ENCODE results near the gene RBP3.
A peak's percentile ranks its signal among the peaks of the same experiment; 100 is the strongest.

RBP3 gene

GRCh38 chr10:47348138-47348651 is at the start of gene RBP3:
Gene RBP3, plus strand, starts transcription at chr10:47348363. Its CDS starts 122 bp downstream, at chr10:47348485.
- no peak for DNase-seq

DNA sequence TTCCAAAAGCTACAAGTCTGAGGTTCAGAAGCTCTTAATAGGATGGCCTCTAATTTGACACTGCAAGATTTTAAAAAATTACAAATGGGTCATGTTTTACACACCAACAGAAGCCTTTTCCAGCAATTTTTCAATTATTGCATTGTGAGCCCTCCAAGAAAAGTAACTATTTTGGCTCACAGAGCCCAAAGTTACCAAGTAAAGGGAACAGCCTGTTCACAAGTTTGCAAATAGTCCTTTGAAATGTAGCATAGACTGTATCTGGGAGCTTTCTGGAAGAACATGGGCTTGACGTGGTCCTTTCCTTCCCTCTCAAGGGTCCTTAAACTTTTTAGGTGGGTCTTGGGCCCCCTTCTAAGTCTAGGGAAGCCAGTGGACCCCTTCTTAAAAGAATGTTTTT is 49.4 kb upstream of the RBP3 start:
- no peak for DNase-seq

- DNase-seq = no peak
Observed at GRCh38 chr10:47299611-47300428, 48.3 kb upstream of the RBP3 start, which contains the start of gene GDF10. Gene GDF10, plus strand, starts transcription at chr10:47300197. Its CDS starts 455 bp downstream, at chr10:47300652.

DNA sequence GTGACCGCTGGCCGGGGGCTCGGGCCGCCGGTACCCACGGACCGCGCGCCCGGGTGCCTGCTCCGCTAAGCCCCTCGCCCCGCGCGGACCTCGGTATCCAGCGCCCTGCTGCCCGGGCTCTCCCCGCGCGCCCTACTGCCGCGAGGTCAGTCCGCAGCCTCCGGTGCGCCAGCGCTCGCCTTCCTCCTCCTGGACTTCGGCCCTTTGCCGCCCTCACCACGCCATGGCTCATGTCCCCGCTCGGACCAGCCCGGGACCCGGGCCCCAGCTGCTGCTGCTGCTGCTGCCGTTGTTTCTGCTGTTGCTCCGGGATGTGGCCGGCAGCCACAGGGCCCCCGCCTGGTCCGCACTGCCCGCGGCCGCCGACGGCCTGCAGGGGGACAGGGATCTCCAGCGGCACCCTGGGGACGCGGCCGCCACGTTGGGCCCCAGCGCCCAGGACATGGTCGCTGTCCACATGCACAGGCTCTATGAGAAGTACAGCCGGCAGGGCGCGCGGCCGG is 47.7 kb upstream of the RBP3 start:
- DNase-seq = no peak

DNA sequence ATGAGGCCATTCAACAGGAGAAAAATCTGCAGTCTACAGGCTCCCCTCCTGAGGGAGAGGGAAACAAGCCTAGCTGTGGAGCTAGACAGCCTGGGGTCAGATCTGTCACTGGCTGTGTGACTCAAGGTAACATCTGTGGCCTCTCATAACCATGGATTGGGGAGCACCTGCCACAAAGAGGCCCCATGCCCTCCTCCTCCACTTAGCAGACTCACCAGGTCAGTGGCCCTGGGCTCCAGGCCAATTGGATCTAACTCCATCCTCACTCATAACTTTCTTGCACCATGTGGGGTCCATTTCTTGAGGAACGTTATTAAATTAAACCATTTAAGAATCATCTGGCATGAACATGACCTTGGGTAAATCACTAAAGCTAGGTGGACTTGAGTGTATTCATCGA is 46.3 kb upstream of the RBP3 start:
- DNase-seq = no peak

GRCh38 chr10:47303105-47303504 is 45.1 kb upstream of the RBP3 start:
- DNase-seq = no peak

- DNase-seq = no peak
Observed at GRCh38 chr10:47303866-47304265, 44.3 kb upstream of the RBP3 start.

- no peak for DNase-seq
Observed at GRCh38 chr10:47305566-47305965, 42.6 kb upstream of the RBP3 start.

GRCh38 chr10:47306387-47307210 is 41.6 kb upstream of the RBP3 start:
- DNase-seq = no peak

DNA sequence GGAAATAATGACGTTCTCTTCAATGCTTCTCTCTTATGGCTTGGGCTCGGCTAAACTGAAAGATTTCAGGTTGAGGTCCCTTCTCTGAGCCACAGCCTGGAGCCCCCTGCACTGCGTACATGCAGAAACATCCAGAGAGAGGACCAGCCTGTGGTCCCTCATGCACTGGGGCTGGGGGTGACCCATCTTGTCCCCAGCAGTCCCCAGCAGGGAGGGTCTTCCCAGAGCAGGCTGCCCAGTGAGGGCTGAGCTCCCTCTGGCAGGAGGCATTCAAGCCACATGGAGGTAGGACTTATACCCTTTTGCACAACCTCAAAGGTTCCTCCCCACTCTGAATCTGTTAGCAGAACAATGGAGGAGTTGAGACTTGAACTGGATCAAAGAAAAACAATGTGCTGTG is 40.8 kb upstream of the RBP3 start:
- no peak for DNase-seq

DNA sequence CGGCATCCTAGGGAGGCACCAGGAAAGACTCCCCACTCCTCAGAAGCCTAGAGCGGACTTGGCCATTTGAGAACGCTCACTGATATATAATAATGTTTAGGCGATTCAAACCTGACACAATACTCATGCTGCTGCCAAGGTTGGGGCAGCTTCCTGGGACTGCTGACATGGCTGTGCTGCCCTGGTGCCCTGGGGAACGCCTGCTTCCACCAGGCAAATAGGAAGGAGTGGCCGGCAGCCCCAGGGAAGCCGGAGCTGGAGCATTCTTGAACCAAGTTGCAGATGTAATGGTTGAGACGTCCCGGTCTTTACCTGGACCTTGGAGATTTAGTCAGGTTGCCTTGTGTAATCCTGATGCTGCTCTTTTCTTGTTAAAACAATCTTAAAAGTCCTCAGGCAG is 39.4 kb upstream of the RBP3 start:
- DNase-seq = no peak

GRCh38 chr10:47309408-47310089 is 38.6 kb upstream of the RBP3 start:
- no peak for DNase-seq

DNA sequence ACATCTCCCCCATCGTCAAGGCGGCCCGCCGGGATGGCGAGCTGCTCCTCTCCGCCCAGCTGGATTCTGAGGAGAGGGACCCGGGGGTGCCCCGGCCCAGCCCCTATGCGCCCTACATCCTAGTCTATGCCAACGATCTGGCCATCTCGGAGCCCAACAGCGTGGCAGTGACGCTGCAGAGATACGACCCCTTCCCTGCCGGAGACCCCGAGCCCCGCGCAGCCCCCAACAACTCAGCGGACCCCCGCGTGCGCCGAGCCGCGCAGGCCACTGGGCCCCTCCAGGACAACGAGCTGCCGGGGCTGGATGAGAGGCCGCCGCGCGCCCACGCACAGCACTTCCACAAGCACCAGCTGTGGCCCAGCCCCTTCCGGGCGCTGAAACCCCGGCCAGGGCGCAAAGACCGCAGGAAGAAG is 38.1 kb upstream of the RBP3 start:
- no peak for DNase-seq

DNA sequence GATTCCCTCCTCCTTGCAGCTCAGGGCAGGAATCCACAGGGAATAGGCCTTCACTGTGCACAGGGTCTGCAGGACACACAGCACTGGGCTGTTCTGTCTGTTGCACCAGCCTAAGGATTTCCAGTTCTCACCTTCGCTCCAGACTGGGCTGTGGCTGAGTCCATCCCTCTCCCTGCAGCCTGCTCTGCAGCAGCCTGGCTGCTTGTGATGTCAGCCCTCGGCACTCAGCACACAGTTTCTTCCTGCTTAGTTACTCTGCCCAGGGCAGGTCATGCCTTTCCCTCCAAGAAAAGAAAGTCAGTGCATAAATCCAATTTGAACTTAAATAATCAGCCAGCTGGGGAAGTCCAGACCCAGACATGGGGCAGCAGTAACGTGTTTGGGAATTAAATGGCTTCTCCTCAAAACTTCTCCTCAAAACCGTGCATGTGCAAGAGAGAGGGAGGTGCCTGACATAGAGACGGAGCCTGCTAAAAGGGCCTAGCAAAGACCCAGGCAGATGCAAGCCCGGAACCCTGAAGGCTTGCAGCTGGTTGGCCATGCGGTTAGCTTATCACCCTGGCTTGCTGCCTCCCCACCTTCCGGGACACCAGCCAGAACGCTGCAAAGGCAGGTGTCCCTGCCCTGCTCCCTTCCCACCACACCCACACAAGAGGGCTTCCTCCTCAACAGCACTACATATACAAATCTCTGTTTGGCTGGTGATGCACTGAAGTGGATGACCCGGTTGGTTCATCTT is 36.8 kb upstream of the RBP3 start:
- no peak for DNase-seq

DNA sequence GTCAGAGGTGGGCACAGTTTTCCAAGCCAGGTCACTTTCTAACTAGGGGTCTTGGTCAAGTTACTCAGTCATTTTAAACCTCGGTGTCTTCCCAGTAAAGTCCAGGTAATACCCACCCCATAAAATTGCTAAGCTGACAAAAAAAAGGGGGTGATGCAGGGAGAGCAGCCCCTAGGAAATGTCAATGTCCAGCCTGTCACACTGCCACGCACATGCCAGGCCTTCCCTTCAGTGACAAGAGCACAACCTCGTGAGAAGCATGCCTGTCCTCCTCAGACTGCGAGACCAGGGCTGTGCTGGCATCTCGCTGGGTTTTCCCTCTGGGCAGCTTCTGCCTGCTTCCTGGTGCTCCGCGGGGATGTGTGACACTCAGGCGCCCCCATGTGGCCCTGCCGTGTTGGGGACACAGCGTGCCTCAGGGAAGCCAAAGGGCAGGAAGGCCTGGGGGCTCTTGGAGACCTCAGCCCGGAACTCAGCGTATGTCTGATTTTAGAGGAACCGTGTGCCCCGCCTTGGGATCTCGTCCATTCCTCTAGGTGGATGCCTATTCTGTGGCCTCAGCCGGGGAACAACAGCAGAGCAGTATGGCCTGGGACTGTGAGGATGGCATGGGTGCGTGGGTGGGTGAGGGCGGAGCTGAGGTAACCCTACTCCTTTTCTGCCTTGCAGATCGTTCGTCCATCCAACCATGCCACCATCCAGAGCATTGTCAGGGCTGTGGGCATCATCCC is 36.1 kb upstream of the RBP3 start:
- peak; percentile 48 for DNase-seq

GRCh38 chr10:47312663-47312995 is 35.5 kb upstream of the RBP3 start:
- no peak for DNase-seq

- DNase-seq = no peak
Observed at GRCh38 chr10:47314416-47314970, 33.7 kb upstream of the RBP3 start.

DNA sequence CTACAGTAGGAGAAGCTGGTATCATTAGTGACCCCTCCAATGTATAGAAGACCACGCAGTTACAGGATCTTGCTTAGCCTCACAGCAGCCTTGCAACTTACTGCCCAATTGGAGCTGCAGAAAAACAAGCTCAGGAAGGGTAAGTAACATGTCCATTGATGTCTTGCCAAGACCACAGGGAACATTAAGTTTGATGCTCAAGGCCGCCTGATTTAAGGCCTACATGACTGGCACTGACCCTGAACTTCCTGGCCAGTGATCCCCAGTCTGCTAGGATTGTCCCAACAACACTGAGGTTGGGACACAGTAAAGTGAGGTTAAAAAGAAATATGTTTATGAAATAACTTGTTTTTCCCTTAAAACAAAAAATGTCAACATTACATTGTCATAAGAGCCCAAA is 32.7 kb upstream of the RBP3 start:
- no peak for DNase-seq

DNA sequence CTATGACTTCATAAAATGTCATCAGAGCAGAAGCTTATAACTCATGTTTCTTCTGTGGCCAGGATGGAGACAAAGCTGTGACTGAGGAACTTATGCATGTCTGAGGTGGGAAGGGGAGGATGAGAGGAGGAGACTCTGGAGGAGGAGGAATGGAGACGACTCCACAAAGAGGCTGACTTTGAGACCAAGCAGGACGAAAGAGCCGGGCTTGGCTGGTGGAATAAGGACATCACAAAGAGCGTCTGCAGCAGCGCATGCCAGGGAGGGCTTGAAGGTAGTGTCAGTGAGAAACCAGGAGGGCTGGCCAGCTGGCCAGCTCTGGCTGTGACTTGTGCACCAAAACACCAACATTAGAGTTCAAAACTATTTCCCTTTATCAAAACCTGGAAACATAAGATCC is 32.0 kb upstream of the RBP3 start:
- DNase-seq = no peak

DNA sequence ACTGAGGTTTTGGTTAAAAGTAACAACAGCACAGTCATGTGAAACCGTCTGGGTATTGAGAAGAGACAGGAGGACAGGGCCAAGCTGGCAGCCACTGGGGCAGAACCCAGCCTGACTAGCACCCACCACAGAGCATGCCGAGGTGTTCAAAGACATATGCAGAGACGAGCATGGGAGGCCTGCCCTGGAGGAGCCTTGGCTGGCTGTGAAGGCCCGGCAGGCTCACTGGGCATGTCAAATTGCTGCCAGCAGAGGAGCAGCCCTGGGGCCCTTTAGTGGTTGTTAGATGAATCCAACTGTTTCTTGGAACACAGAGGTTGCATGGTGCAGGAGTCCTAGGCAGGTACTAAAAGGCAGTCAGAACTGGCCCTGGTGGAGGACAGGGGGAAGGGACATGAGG is 30.9 kb upstream of the RBP3 start:
- DNase-seq = no peak

DNA sequence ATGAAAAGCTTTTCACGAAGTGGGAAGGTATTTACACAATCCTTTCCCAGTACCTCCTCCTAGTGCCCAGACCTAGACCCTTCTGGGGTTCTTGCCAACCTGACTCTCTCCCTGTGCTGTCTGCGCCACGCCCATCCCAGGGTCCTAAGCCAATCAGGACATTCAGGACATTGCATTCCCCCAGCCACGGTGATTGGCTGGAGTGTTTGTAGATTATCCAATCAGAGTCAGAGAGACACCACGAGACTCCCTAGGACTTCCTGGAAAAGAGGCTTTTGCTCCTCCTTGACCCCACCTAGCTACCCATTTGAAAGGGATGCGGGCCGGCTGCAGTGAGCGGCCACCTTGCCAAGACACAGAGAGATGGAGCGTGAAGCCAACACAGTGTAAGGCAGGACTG is 29.5 kb upstream of the RBP3 start:
- DNase-seq = no peak
